Adrenal gland (tissue), 5 donors: ENCODE data around the gene THRB.

Source experiments
- CTCF ChIP-seq, 6 experiments: fragments of 450-650 bp in 4 of 6; fragments of 200-600 bp in 2 of 6; sonication (generic) in 1 of 6; IDR thresholded peaks; 1 replicate in 5 of 6; 2 replicates in 1 of 6; pipeline versions ENCODE4 v1.5.1 to v1.8.0; 2016 to 2021; ENCODE audit warnings: antibody characterized with exemption in 6 of 6, mild to moderate bottlenecking in 2 of 6, moderate library complexity in 1 of 6
- POLR2A ChIP-seq, 2 donors: fragments of 450-650 bp; IDR thresholded peaks; one replicate each; pipeline ENCODE4 v1.6.1; 2017; ENCODE audit warnings: antibody characterized with exemption in 2 of 2, mild to moderate bottlenecking in 2 of 2, moderate library complexity in 1 of 2
- donor health status: DM: no; HTN: no; CAD: no.

DNA sequence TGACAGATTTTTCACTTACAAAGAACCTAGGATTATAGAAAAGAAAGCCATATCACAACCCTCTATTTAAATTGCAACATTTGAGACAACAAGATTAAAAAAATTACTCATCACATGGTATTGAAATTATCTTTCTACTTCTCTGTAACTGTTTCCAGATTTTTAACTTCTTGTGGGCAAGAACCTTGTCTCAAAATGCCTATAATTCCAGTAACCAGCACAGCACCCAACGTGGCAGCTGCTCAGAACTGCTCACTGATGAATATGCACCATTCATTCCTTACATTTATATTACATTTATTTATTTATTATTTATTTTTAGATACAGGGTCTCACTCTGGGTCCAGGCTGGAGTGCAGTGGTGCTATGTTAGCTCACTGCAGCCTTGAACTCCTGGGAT is 216.1 kb downstream of the THRB start:
- TF ChIP-seq CTCF (IDR thresholded peaks at IDR 0.05), result no peak
- no peak for TF ChIP-seq POLR2A (IDR thresholded peaks at IDR 0.05)
